T-helper 17 cell (primary cell): ENCODE data around the gene PDIA6. TPM values are rescaled to one million over a fixed set of nuclear protein-coding genes. Genes with fewer than 3 reads are reported as not detected.

Source experiments
- ATAC-seq: fragments of 150-1000 bp; cut with Tn5 transposase; 2 replicates; pipeline ENCODE4 v1.10.0; 2021; ENCODE audit warnings: mild to moderate bottlenecking, moderate library complexity
- DNase-seq, 3 donors: peaks; one replicate each; pipeline versions ENCODE4 v3.0.0 to v3.0.0-alpha.2; 2020 to 2021
- H3K9me3 ChIP-seq: one replicate; pipeline ENCODE4 v1.7.0; 2013; ENCODE audit warnings: low read length, mild to moderate bottlenecking; ENCODE audit not compliant: control insufficient read depth, poor library complexity, severe bottlenecking
- H3K27ac Mint-ChIP-seq: one replicate; pipeline ENCODE4 v1.8.0; 2022; ENCODE audit warnings: mild to moderate bottlenecking, moderate library complexity, mixed read lengths
- H3K27me3 Mint-ChIP-seq: one replicate; pipeline ENCODE4 v1.8.0; 2022; ENCODE audit warnings: mixed read lengths
- H3K36me3 Mint-ChIP-seq: one replicate; pipeline ENCODE4 v1.8.0; 2022; ENCODE audit warnings: low read depth, mixed read lengths
- H3K4me1 Mint-ChIP-seq: one replicate; pipeline ENCODE4 v1.8.0; 2022; ENCODE audit warnings: mild to moderate bottlenecking, mixed read lengths
- H3K4me3 Mint-ChIP-seq: one replicate; pipeline ENCODE4 v1.8.0; 2022; ENCODE audit warnings: mild to moderate bottlenecking, moderate library complexity, mixed read lengths
- total RNA-seq, 4 donors: library from RNA in 2 of 4; stranded (reverse) in 2 of 4; gene quantifications; one replicate each; pipeline ENCODE4 v1.2.3 and lab custom pipeline; 2022 to 2026

Gene PDIA6
- total RNA-seq, 2 donors from 2014 or later = 53.3 to 57.4 TPM

DNA sequence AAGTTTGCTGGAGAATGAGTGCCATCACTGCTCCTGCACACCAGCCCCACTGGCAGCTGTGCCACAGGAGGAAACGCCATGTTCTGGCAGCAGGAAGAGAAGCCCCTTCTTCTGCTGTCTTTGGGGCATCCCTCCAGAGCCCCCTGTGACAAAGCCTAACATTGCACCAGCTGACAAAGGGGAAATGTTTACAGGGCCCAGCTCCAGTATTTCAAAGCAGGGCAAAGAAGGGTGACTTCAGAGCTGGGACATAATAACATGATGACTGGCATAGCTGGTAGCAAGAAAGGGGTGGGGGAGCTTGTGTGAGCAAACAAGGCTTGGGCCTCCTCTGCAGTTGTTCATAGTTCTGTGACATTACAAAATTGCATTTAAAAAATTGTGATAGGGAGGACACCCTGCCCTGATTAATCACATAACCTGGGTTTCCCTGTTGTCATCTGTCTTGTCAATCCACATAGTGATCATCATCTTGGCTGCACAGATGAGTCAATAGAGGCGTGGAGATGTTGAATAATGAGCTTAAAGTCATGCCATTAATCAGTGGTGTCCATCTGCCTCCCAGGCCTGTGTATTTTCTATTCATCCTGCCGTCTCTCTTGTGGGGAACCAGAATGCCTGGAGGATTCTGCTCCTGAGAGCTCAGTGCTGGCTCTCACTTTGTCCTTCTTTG is 29.1 kb upstream of the PDIA6 start:
- Mint-ChIP-seq H3K27me3 (peaks cover 41% of the 10 kb centered on the region), H3K27ac (no peak overlapping the region), H3K36me3 (no peaks in the 10 kb centered on the region), H3K4me3 (no peak overlapping the region), H3K4me1 (peaks cover 2% of the 10 kb centered on the region)
- ATAC-seq = no peak
- H3K9me3 ChIP-seq = peaks cover 6% of the 10 kb centered on the region
- DNase-seq = no peak

DNA sequence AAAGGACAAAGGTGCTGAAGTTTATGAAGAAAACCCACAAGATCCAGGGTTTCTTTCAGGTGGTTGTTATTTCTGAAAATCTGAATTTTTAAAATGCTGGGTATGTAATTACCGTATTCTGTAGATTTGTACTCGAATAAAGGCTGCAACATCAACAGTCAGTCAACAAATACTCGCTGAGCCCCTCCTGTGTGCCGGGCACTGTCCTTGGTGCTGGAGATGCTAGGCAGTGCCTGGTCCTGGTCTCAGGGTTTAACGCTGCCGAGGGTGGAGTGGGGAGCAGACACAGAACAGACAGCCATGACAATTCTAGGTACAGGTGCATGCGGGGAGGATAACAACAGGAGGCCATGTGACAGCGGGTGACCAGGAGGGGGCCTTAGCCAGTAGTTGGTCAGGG is 27.2 kb upstream of the PDIA6 start:
- peaks cover 6% of the 10 kb centered on the region for H3K9me3 ChIP-seq
- Mint-ChIP-seq H3K27ac (no peak overlapping the region), H3K27me3 (peaks cover 33% of the 10 kb centered on the region), H3K4me1 (peaks cover 6% of the 10 kb centered on the region), H3K36me3 (no peaks in the 10 kb centered on the region), H3K4me3 (no peak overlapping the region)
- no peak for DNase-seq
- no peak for ATAC-seq

DNA sequence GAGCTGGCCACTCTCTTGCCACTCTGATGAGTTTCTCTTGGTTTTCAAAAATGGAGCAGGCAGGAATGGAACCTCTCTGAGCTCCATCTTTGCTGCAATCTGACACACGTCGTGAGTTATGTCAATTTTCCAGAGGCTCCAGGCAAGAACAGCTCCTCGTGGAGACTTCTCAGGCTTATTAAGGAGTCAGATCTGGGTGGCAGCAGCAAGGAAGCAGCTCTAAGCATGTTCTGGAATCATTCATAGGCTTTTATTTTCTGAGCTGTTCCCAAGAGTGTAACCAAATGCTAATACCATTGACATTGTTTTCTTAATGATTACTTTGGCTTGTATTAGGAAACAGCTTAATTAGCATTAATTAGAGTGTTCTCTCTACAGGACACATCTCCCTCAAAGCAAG is 26.1 kb upstream of the PDIA6 start:
- Mint-ChIP-seq H3K4me3 (no peak overlapping the region), H3K27me3 (peaks cover 27% of the 10 kb centered on the region), H3K36me3 (no peaks in the 10 kb centered on the region), H3K27ac (no peak overlapping the region), H3K4me1 (peaks cover 9% of the 10 kb centered on the region)
- no peak for DNase-seq
- ATAC-seq = no peak
- H3K9me3 ChIP-seq = peaks cover 6% of the 10 kb centered on the region

DNA sequence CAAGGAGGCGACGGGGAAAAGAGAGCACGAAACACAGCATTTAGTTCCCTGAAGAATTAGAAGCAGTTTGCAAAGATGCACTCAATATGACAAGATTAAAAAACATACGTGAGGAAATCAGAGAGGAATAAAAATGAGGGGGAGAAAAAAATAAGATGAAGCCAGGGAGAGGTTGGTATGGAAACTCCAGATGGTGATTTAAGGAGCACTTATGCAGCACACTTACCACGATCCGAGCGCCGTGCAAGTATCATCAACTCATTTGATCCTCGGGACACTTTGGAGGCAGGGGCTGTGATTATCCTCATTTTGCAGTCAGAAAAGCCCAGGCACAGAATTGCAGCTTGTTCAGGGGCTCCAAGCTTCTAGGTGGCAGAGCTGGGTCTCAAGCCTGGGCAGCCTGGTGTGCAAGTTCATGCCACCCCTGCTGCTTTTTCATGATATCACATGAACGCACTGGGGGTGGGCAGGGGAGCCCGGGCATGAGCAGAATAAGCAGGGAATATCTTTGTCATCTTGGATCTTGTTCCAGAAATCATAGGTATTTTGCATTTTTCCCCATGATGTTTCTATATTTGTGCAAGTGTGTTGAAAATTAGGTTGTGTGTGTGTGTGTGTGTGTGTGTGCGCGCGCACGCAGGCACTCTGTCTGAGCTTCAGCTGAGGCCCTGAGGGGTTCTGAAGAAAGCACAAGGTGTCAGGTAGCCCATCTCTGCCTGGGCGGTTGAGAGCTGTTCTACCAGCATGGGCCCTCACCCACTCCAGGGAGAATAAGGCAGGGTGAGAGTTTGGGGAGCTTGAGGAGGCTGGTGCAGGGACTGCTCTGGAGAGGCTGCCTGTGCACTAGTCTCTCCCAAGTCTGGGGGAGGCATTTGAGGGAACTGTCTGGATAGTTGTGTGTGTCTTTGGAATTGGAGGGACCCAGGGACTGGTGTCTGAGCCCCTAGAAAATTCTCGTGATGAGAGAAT is 25.0 kb upstream of the PDIA6 start:
- ATAC-seq = no peak
- peaks cover 6% of the 10 kb centered on the region for H3K9me3 ChIP-seq

DNA sequence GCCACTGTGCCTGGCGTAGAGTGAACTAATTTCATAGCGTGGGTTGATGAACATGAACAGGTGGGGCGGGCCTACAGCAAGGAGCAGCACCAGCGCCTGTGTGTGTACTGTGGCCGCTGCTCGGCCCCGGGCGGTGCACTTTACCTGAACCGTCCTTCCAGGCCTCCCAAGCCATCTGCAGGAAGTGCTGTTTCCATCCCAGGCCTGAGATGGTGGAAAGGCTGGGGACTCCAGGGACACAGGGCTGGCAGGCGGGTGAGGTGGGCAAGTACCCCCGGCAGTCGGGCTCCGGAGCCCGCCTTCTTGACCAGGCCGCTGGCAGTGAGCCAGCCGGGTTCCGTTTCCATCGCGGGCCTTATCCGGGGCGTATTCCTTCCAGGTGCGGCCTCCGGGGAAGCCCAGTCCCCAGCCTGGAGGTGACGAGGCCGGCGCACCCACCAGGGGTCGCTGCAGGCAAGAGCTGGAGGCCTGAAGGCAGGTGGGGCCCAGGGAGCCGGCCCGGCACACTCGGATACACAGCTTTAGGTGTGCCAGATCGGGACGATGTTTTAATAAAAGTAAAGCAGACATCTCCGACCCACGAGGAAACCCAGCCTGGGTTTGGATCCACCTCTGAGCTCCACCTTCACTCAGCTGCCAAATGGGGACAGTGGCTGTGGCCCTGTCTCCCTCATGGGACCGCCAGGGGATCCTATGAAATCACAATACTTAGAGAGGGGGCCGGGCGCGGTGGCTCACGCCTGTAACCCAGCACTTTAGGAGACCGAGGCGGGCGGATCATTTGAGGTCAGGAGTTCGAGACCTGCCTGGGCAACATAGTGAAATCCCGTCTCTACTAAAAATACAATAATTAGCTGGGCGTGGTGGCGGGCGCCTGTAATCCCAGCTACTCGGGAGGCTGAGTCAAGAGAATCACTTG is 22.7 kb upstream of the PDIA6 start:
- Mint-ChIP-seq H3K4me3 (no peak overlapping the region), H3K27me3 (peaks cover 43% of the 10 kb centered on the region), H3K4me1 (peaks cover 11% of the 10 kb centered on the region), H3K27ac (peak overlapping the region; percentile 39), H3K36me3 (no peaks in the 10 kb centered on the region)
- no peaks in the 10 kb centered on the region for H3K9me3 ChIP-seq
- DNase-seq = peak; percentile 64 to 82 (median 71)
- ATAC-seq = peak; percentile 82

More for the DNA sequence above, 25.0 kb upstream of the PDIA6 start:
- H3K4me3 Mint-ChIP-seq = no peak overlapping the region
- H3K27ac Mint-ChIP-seq = peak overlapping the region; percentile 22
- peaks cover 28% of the 10 kb centered on the region for H3K27me3 Mint-ChIP-seq
- H3K36me3 Mint-ChIP-seq = no peaks in the 10 kb centered on the region
- DNase-seq = no peak
- peaks cover 7% of the 10 kb centered on the region for H3K4me1 Mint-ChIP-seq

DNA sequence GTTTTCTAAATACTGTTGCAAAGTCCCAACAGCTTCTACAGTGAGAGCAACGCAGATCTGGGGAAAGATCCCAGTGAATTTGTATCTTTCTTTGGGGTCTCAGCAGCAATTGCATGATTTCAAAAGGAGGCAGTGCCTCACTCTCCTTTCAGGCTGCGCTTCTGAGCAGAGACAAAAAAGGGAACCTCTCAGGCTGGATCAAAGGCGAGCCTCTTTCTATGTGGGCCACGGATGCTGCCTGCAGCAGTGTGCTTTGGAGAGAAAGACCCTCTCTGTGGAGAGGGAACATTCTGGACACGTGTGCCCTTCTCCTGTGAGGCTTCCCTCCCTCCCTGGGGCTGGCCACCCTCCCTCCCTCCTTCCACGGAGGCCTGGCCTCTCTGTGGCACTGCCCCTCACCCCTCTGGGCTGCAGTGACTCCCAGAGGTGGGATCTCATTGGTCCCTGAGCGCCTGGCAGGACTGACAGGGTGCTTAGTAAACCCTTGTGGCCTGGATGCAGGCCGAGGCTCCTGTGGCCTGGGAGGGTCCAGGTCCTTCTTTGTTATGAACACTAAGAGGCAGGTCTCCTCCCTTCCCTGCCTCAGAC is 21.6 kb upstream of the PDIA6 start:
- ATAC-seq (no peak), DNase-seq (no peak)
- no peaks in the 10 kb centered on the region for H3K9me3 ChIP-seq
- peaks cover 11% of the 10 kb centered on the region for H3K4me1 Mint-ChIP-seq
- no peak overlapping the region for H3K4me3 Mint-ChIP-seq
- H3K27me3 Mint-ChIP-seq = peaks cover 54% of the 10 kb centered on the region
- H3K36me3 Mint-ChIP-seq = no peaks in the 10 kb centered on the region
- peak overlapping the region; percentile 39 for H3K27ac Mint-ChIP-seq

DNA sequence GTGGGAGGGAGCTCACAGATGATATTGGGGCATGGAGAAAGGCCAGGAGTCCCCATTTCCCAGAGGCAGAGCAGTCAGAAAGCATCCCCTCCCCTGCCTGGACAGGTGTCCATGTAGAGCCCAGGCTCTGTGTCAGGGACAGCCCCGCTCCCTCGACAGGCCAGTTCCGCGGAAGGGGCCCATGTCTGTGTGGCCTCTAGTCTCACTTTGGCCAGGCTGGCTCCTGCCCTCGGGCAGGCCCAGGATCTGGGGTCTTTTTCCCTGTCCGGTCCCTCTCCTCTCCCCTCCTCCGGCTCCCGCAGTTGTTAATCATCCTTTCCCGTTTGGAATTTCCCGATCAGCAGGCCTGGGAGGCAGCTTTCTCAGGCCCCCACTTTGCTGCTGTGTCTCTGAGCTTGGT is 20.4 kb upstream of the PDIA6 start:
- Mint-ChIP-seq H3K36me3 (no peaks in the 10 kb centered on the region), H3K27me3 (peaks cover 46% of the 10 kb centered on the region), H3K4me3 (no peak overlapping the region), H3K4me1 (peaks cover 11% of the 10 kb centered on the region), H3K27ac (no peak overlapping the region)
- ATAC-seq = no peak
- no peak for DNase-seq
- H3K9me3 ChIP-seq = no peaks in the 10 kb centered on the region

DNA sequence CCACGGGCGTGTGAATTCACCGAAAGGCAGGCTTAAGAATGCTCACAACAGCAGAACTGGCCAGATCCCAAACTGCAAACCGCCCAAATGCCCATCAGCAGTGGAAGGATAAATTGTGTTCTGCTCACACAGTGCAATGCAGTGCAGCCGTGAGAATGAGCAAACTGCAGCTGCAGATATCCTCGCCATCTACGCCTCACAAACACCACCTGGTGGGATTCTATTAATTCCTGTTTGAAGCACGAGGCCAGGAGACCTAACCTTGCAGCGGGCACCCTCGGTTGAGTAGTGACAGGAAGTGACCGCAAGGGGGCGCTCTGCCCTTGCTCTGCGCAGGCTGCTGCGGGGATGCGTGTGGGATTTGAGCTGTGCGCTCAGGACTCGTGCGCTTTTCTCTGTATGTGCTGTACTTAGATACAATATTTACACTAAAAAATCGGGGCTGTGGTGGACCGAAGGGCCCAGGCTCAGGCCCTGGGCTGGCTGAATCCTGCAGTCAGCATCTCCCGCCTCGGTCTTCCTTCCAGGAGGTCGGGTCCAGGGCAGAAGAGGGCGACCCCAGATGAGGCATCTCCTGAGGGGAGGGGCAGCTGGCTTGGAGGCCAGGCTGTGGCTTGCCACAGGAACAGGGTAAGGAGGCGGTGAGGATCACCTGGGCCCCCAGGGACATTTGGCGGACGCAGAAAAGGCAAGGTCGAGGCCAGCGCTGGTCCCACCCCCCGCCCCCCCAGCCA is 19.8 kb upstream of the PDIA6 start:
- H3K4me3 Mint-ChIP-seq = peak overlapping the region; percentile 43
- peak; percentile 67 to 83 (median 75) for DNase-seq
- H3K27ac Mint-ChIP-seq = no peak overlapping the region
- H3K4me1 Mint-ChIP-seq = peaks cover 11% of the 10 kb centered on the region
- H3K36me3 Mint-ChIP-seq = no peaks in the 10 kb centered on the region
- H3K9me3 ChIP-seq = no peaks in the 10 kb centered on the region
- H3K27me3 Mint-ChIP-seq = peaks cover 40% of the 10 kb centered on the region
- peak; percentile 93 for ATAC-seq

DNA sequence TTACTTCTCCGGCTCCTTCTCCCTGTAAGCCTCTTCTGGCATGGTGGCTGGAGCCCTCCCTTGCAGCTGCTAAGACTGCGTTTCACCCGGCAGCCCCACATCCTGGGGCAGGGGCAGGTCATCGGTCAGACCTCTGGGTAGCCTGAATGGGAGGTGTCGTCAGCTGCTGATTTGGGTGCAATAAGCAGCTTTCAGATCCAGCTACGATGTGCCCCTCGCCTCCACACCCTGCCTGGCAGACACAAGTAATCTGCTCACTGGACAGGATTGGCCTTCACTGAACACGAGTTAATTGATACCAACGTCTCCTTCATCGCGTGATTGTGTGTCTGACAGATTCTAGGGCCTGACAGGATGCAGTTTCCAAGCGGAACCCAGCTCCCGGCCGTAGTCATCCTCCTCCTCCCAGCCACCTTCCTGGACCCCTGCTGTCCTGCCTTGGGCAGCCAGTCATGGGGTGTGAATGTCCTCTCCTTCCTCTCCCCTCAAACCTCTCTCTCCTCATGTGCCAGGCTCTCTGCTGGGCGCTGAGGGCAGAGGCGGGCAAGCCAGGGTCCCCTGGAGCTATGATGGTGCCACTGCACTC is 18.9 kb upstream of the PDIA6 start:
- no peak for ATAC-seq
- Mint-ChIP-seq H3K4me3 (no peak overlapping the region), H3K4me1 (peaks cover 9% of the 10 kb centered on the region), H3K27ac (no peak overlapping the region), H3K36me3 (no peaks in the 10 kb centered on the region), H3K27me3 (peaks cover 37% of the 10 kb centered on the region)
- no peak for DNase-seq
- H3K9me3 ChIP-seq = no peaks in the 10 kb centered on the region

DNA sequence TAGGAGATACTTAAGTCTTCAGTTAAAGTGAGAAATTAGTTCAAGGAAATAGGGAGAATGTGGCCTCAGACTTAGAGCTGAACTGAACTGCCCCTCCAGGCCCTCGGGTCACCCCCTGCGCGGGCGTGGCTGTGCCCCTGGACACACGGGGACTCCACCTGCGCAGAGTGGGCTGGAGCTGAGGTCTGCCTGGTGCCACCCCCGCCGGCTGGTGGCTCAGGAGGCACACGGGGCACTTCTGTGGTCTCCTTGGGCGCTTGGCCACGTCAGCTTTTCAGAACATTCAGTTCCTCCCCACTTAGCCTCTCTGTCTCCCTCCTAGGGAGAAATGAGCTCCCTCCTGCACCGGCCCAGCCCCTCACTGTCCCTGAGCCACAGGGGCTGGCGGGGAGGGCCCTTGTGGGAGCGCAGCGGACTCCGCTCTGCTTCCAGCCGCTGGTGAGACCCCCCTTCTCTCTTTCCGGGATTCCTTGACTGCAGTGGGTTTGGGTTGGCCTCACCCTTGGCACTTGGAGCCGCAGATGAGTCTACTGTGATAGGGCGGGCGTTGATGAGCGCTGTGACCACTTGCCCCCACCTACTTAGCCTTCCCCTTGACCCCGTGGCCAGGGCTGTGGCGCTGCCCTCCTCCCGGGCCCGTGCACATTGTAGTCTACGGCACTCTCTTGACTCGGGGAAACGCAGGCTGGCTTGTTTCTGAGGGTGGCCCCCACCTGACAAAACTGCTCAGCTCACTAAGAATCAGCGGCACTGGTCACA is 18.2 kb upstream of the PDIA6 start:
- ATAC-seq (no peak), DNase-seq (no peak)
- Mint-ChIP-seq H3K4me1 (peaks cover 11% of the 10 kb centered on the region), H3K27ac (no peak overlapping the region), H3K4me3 (no peak overlapping the region), H3K36me3 (no peaks in the 10 kb centered on the region), H3K27me3 (peaks cover 41% of the 10 kb centered on the region)
- no peaks in the 10 kb centered on the region for H3K9me3 ChIP-seq

DNA sequence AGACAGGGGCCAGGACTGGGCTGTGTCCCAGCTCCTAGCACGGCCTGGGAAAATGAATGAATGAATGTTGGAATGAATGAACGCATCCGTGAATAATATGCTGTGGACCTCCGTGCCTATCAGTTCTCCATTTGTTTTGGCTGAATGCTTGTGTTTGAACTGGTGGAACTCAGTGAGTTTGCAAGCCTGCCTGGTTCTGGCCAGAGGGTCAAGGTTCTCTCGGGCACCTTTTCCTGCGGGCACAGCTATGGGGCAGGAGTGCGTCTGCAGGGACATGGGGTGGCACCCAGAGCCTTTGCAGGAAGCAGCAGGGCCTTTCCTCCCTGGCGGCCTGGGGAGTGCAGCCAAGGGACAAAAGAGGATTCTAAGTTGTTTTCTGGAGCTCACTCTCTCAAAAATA is 17.6 kb upstream of the PDIA6 start:
- no peak overlapping the region for H3K27ac Mint-ChIP-seq
- ATAC-seq = no peak
- H3K4me3 Mint-ChIP-seq = no peak overlapping the region
- H3K9me3 ChIP-seq = no peaks in the 10 kb centered on the region
- peaks cover 2% of the 10 kb centered on the region for H3K36me3 Mint-ChIP-seq
- peaks cover 11% of the 10 kb centered on the region for H3K4me1 Mint-ChIP-seq
- H3K27me3 Mint-ChIP-seq = peaks cover 47% of the 10 kb centered on the region
- DNase-seq = no peak
